BLaER1 treated with 17β-estradiol and CSF1 and Interleukin-3, amounts not matched to agents 10 nM and 100 nM (cell line): ENCODE results near the gene GPATCH4.
"Not testable (repeated sequence)": the region's sequence is repeated elsewhere in the genome, so short reads cannot be mapped to it uniquely, and the experiment has no call there.

ENCODE experiments used
- H3K27ac ChIP-seq, 11 experiments: shearing (Covaris generic); formaldehyde crosslinking; 2 replicates each; pipeline ENCODE4 v1.8.1; 2022
- H3K27me3 ChIP-seq, 11 experiments: shearing (Covaris generic); formaldehyde crosslinking; 2 replicates each; pipeline ENCODE4 v1.8.1; 2022
- H3K36me3 ChIP-seq, 11 experiments: shearing (Covaris generic); formaldehyde crosslinking; 2 replicates each; pipeline ENCODE4 v1.8.1; 2022
- H3K4me1 ChIP-seq, 10 experiments: shearing (Covaris generic); formaldehyde crosslinking; 2 replicates each; pipeline ENCODE4 v1.8.1; 2022
- H3K4me2 ChIP-seq, 11 experiments: shearing (Covaris generic); formaldehyde crosslinking; 2 replicates each; pipeline ENCODE4 v1.8.1; 2022
- H3K4me3 ChIP-seq, 10 experiments: shearing (Covaris generic); formaldehyde crosslinking; 2 replicates each; pipeline ENCODE4 v1.8.1; 2022
- H3K9ac ChIP-seq, 11 experiments: shearing (Covaris generic); formaldehyde crosslinking; 2 replicates each; pipeline ENCODE4 v1.8.1; 2022
- H3K9me3 ChIP-seq, 11 experiments: shearing (Covaris generic); formaldehyde crosslinking; replicated peaks in 1 of 11; 2 replicates each; pipeline ENCODE4 v1.8.1; 2022
- H4K20me1 ChIP-seq, 11 experiments: shearing (Covaris generic); formaldehyde crosslinking; 2 replicates each; pipeline ENCODE4 v1.8.1; 2022
- Cebpa-rat ChIP-seq, 11 experiments: shearing (Covaris generic); IDR thresholded peaks; 2 replicates each; pipeline ENCODE4 v1.8.1; 2022

Gene GPATCH4

DNA sequence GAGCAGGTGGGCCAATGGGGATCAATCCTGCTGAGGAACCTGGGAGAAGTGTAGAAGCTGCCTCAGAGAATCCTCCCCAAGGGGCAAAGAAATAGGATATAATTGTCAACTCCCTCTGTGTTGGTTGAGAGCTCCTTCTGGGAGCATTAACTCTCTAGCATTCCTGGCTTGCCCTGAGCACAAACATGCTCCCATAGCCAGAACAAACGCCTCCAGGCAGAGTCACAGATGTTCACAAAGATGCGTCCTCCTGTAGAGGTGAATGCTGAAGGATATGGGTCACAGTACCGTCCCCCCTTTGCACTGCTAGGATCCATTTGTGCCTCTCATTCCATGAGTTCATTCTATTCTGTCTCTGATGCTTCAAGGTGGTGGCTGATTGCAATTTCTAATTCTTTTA is 31.1 kb upstream of the GPATCH4 start:
- no peak overlapping the region for H3K9ac ChIP-seq
- no peak for TF ChIP-seq Cebpa-rat (IDR thresholded peaks at IDR 0.05)
- peaks cover 0 to 21% (median 4%) of the 10 kb centered on the region in 11 experiments; a peak in 7 of 22 replicates for H3K27me3 ChIP-seq
- H3K4me2 ChIP-seq: no peak overlapping the region
- no peak overlapping the region for H3K4me3 ChIP-seq
- no peak overlapping the region for H3K27ac ChIP-seq
- H4K20me1 ChIP-seq: no peaks in the 10 kb centered on the region; a peak in 2 of 22 replicates
- H3K9me3 ChIP-seq: no peaks in the 10 kb centered on the region
- no peaks in the 10 kb centered on the region for H3K36me3 ChIP-seq
- peaks cover 4 to 22% (median 12%) of the 10 kb centered on the region in 10 experiments; a peak in 11 of 20 replicates for H3K4me1 ChIP-seq

DNA sequence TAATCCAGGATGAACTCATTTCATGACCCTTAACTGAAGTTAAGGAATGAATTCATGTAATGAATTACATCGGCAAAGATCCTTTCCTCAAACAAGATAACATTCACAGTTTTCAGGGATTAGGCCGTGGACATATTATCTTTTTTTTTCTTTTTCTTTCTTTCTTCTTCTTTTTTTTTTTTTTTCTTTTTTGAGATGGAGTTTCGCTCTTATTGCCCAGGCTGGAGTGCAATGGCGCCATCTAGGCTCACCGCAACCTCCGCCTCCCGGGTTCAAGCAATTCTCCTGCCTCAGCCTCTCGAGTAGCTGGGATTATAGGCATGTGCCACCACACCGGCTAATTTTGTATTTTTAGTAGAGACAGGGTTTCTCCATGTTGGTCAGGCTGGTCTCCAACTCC is 29.9 kb upstream of the GPATCH4 start:
- Histone ChIP-seq H3K4me2 (peak overlapping the region in 2 of 11 experiments; percentile 6 to 16; a peak in 1 of 22 replicates), H3K4me1 (peaks cover 4 to 25% (median 14%) of the 10 kb centered on the region in 10 experiments; a peak in 13 of 20 replicates), H3K27me3 (peaks cover 5 to 30% (median 13%) of the 10 kb centered on the region in 11 experiments)
- not testable (repeated sequence) for H3K36me3 ChIP-seq, H3K9ac ChIP-seq, H3K27ac ChIP-seq, H3K4me3 ChIP-seq, H3K9me3 ChIP-seq, H4K20me1 ChIP-seq

GRCh38 chr1:156629823-156630449 is 28.7 kb upstream of the GPATCH4 start:
- Histone ChIP-seq H3K4me1 (peaks cover 11 to 32% (median 22%) of the 10 kb centered on the region in 10 experiments), H3K36me3 (no peaks in the 10 kb centered on the region), H3K27me3 (peaks cover 18 to 39% (median 25%) of the 10 kb centered on the region in 11 experiments), H3K4me3 (no peak overlapping the region), H4K20me1 (peaks cover 0 to 12% (median 8%) of the 10 kb centered on the region in 11 experiments; a peak in 12 of 22 replicates), H3K4me2 (peak overlapping the region in 7 of 11 experiments; percentile 12 to 48 (median 16); a peak in 9 of 22 replicates), H3K27ac (no peak overlapping the region), H3K9ac (no peak overlapping the region), H3K9me3 (no peaks in the 10 kb centered on the region)
- TF ChIP-seq Cebpa-rat (IDR thresholded peaks at IDR 0.05): no peak

DNA sequence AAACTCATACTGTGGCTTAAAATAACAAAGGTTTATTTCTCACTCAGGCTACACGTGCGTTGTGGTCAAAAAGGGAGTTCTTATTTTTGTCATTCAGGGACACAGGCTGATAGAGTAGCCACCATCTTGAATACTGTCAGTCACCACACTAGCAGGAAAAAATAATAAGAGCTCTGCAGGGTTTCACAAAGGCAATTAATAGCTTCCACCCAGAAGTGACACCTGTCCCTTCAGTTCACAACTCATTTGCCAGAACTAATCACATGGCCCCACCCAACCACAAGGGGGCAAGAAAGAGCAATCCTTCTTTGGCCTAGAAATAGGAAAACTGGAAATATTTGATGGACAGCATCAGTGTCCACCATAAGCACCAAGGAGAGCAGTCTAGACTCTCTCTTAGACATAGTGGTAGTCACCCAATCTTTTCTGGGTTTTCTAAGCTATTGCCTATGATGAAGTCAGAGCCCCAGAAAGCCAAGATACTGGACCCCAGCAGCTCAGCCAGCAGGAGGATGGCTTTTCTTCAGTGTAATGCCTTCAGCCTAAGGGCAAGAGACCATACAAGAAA is 26.1 kb upstream of the GPATCH4 start:
- H3K4me3 ChIP-seq: no peak overlapping the region
- H3K4me2 ChIP-seq: peak overlapping the region in 6 of 11 experiments; percentile 13 to 64 (median 46); a peak in 10 of 22 replicates
- TF ChIP-seq Cebpa-rat (IDR thresholded peaks at IDR 0.05): no peak
- peaks cover 13 to 34% (median 25%) of the 10 kb centered on the region in 10 experiments for H3K4me1 ChIP-seq
- H3K27ac ChIP-seq: no peak overlapping the region
- H3K36me3 ChIP-seq: no peaks in the 10 kb centered on the region
- no peaks in the 10 kb centered on the region for H3K9me3 ChIP-seq
- peaks cover 0 to 31% (median 17%) of the 10 kb centered on the region in 11 experiments; a peak in 14 of 22 replicates for H4K20me1 ChIP-seq
- H3K9ac ChIP-seq: no peak overlapping the region
- H3K27me3 ChIP-seq: peaks cover 43 to 60% (median 49%) of the 10 kb centered on the region in 11 experiments

- Histone ChIP-seq H3K36me3 (no peaks in the 10 kb centered on the region), H3K9me3 (no peaks in the 10 kb centered on the region), H3K27me3 (peaks cover 56 to 69% (median 63%) of the 10 kb centered on the region in 11 experiments), H3K4me2 (peak overlapping the region in 1 of 11 experiments; percentile 84; a peak in 2 of 22 replicates), H3K27ac (no peak overlapping the region), H3K4me1 (peaks cover 13 to 34% (median 25%) of the 10 kb centered on the region in 10 experiments), H4K20me1 (peaks cover 0 to 32% (median 19%) of the 10 kb centered on the region in 11 experiments; a peak in 14 of 22 replicates), H3K9ac (no peak overlapping the region), H3K4me3 (no peak overlapping the region)
- no peak for TF ChIP-seq Cebpa-rat (IDR thresholded peaks at IDR 0.05)
Measured at GRCh38 chr1:156626079-156626438, 24.8 kb upstream of the GPATCH4 start.

DNA sequence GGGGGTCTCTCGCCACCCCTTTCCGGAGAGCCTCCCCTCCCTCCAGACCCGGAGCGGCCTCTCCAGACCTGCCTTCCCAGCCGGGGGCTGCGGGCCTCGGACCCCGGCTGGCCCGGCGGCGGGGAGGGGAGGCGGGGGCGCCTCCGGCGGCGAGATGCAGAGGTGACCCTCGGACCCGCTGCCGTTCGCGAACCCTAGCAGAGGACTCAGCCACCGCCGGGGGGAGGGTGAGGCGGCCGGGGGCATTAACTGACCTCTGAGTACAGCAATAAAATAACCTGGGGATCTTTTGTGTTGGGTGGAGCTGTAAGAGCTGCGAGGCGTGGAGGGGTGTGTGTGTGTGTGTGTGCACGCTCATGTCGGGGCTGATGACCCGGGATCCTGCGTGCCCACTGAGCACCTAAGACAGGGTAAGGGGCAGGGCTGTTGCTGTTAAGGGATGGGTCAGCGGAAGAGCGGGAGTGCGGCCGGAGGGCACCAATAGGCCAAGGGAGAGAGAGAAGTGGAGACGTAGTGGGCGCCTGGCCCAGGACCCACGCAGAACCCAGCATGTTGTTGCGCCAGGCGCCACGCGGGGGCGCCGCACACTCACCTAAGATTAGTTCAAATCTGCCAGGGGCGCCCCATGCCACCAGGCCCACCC is 24.3 kb upstream of the GPATCH4 start:
- Histone ChIP-seq H3K27me3 (peaks cover 61 to 69% (median 68%) of the 10 kb centered on the region in 11 experiments), H3K36me3 (no peaks in the 10 kb centered on the region), H3K9me3 (no peaks in the 10 kb centered on the region), H3K4me3 (peak overlapping the region in 9 of 10 experiments; percentile 21 to 53 (median 41); a peak in 14 of 20 replicates), H3K4me2 (peak overlapping the region; percentile 48 to 85 (median 65)), H4K20me1 (peaks cover 0 to 32% (median 19%) of the 10 kb centered on the region in 11 experiments; a peak in 14 of 22 replicates), H3K9ac (peak overlapping the region in 1 of 11 experiments; percentile 13; a peak in 1 of 22 replicates), H3K4me1 (peaks cover 8 to 34% (median 22%) of the 10 kb centered on the region in 10 experiments), H3K27ac (no peak overlapping the region)
- TF ChIP-seq Cebpa-rat (IDR thresholded peaks at IDR 0.05): no peak

DNA sequence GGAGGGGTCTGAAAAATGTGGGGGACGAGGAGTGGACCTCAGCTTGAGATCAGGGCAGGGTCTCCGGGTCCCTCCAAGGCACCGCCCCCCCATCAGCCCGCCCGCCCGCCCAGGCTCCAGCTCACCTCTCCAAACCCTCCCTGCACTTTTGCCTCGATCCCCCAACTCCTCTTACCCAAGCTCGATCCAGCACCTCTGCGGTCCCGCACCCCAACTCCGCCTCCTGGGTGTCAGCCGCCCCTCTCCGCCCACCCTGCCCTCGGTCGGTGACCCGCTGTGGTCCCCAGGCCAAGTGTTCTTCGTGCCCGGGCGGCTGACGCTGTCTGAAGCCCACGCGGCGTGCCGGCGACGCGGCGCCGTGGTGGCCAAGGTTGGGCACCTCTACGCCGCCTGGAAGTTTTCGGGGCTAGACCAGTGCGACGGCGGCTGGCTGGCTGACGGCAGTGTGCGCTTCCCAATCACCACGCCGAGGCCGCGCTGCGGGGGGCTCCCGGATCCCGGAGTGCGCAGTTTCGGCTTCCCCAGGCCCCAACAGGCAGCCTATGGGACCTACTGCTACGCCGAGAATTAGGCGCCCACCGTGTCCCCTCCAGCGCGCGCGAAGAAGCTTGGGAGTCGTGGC is 23.6 kb upstream of the GPATCH4 start:
- Histone ChIP-seq H3K4me2 (peak overlapping the region; percentile 51 to 85 (median 72)), H3K4me3 (peak overlapping the region; percentile 30 to 60 (median 46); a peak in 15 of 20 replicates), H3K9ac (peak overlapping the region in 1 of 11 experiments; percentile 13; a peak in 1 of 22 replicates), H3K9me3 (no peaks in the 10 kb centered on the region), H4K20me1 (peaks cover 0 to 33% (median 19%) of the 10 kb centered on the region in 11 experiments; a peak in 14 of 22 replicates), H3K27me3 (peaks cover 68 to 75% (median 72%) of the 10 kb centered on the region in 11 experiments), H3K36me3 (no peaks in the 10 kb centered on the region), H3K27ac (no peak overlapping the region), H3K4me1 (peaks cover 8 to 29% (median 16%) of the 10 kb centered on the region in 10 experiments)
- TF ChIP-seq Cebpa-rat (IDR thresholded peaks at IDR 0.05): no peak

GRCh38 chr1:156623946-156624813 is 22.9 kb upstream of the GPATCH4 start:
- no peaks in the 10 kb centered on the region for H3K9me3 ChIP-seq
- H3K36me3 ChIP-seq: no peaks in the 10 kb centered on the region
- H3K4me2 ChIP-seq: peak overlapping the region; percentile 47 to 85 (median 72); a peak in 21 of 22 replicates
- H3K27me3 ChIP-seq: peaks cover 75 to 82% (median 80%) of the 10 kb centered on the region in 11 experiments
- no peak for TF ChIP-seq Cebpa-rat (IDR thresholded peaks at IDR 0.05)
- H3K9ac ChIP-seq: no peak overlapping the region
- H4K20me1 ChIP-seq: peaks cover 0 to 40% (median 19%) of the 10 kb centered on the region in 11 experiments; a peak in 14 of 22 replicates
- H3K27ac ChIP-seq: no peak overlapping the region
- H3K4me1 ChIP-seq: peaks cover 8 to 26% (median 14%) of the 10 kb centered on the region in 10 experiments
- H3K4me3 ChIP-seq: peak overlapping the region in 9 of 10 experiments; percentile 30 to 60 (median 45); a peak in 12 of 20 replicates
